Mesendoderm (in vitro differentiated cells): ENCODE measurements around the gene TEPSIN.

Experiments
- DNase-seq: peaks from one replicate; pipeline ENCODE4 v3.0.0; 2013
- H2AK5ac ChIP-seq: 2 replicates; pipeline ENCODE4 v1.6.1; 2013; ENCODE audit warnings: low read length, inconsistent platforms
- H2BK120ac ChIP-seq: 2 replicates; pipeline ENCODE4 v1.6.1; 2013; ENCODE audit warnings: low read depth, mild to moderate bottlenecking, low read length, moderate library complexity, mixed read lengths
- H2BK15ac ChIP-seq: replicated peaks from 2 replicates; pipeline ENCODE4 v1.6.1; 2013; ENCODE audit warnings: low read depth, mild to moderate bottlenecking, moderate library complexity
- H2BK5ac ChIP-seq: 2 replicates; pipeline ENCODE4 v1.6.1; 2013; ENCODE audit warnings: low read length, inconsistent platforms
- H3K18ac ChIP-seq: 2 replicates; pipeline ENCODE4 v1.6.1; 2013; ENCODE audit warnings: mild to moderate bottlenecking, low read length, mixed read lengths
- H3K23ac ChIP-seq: one replicate; pipeline ENCODE4 v1.6.1; 2013; ENCODE audit warnings: low read length
- H3K27ac ChIP-seq: 2 replicates; pipeline ENCODE4 v1.5.1; 2013; ENCODE audit warnings: low read depth, mild to moderate bottlenecking, inconsistent platforms, low read length, moderate library complexity
- H3K27me3 ChIP-seq: 2 replicates; pipeline ENCODE4 v1.6.1; 2013; ENCODE audit warnings: low read length, control low read depth, mild to moderate bottlenecking, inconsistent platforms; ENCODE audit not compliant: insufficient read depth, poor library complexity
- H3K36me3 ChIP-seq: 2 replicates; pipeline ENCODE4 v1.6.1; 2013; ENCODE audit warnings: low read length, inconsistent platforms; ENCODE audit not compliant: control insufficient read depth, insufficient read depth
- H3K4ac ChIP-seq: one replicate; pipeline ENCODE4 v1.6.1; 2013; ENCODE audit warnings: low read depth, mild to moderate bottlenecking, low read length, moderate library complexity
- H3K4me1 ChIP-seq: 2 replicates; pipeline ENCODE4 v1.6.1; 2013; ENCODE audit warnings: low read depth, low read length, inconsistent platforms; ENCODE audit not compliant: control insufficient read depth
- H3K4me2 ChIP-seq: 2 replicates; pipeline ENCODE4 v1.6.1; 2013; ENCODE audit warnings: low read length
- H3K4me3 ChIP-seq: 2 replicates; pipeline ENCODE4 v1.5.1; 2013; ENCODE audit warnings: mild to moderate bottlenecking, low read length
- H3K56ac ChIP-seq: one replicate; pipeline ENCODE4 v1.6.1; 2013; ENCODE audit warnings: low read length
- H3K79me1 ChIP-seq: 2 replicates; pipeline ENCODE4 v1.6.1; 2013; ENCODE audit warnings: low read length, inconsistent platforms
- H3K79me2 ChIP-seq: 2 replicates; pipeline ENCODE4 v1.6.1; 2013; ENCODE audit warnings: mild to moderate bottlenecking, low read length; ENCODE audit not compliant: control insufficient read depth, insufficient read depth
- H3K9ac ChIP-seq: 2 replicates; pipeline ENCODE4 v1.6.1; 2013; ENCODE audit warnings: low read length, inconsistent platforms
- H4K5ac ChIP-seq: one replicate; pipeline ENCODE4 v1.6.1; 2013; ENCODE audit warnings: low read length
- H4K8ac ChIP-seq: one replicate; pipeline ENCODE4 v1.6.1; 2013; ENCODE audit warnings: low read depth, mild to moderate bottlenecking, control low read depth, low read length, moderate library complexity
- WGBS: extraction: QIAGEN DNeasy Blood & Tissue Kit; methylation state at CpG from one replicate; pipeline ENCODE4 v1.1.7; 2013; ENCODE audit warnings: low lambda C conversion rate, missing lambda C conversion rate; ENCODE audit not compliant: insufficient coverage; ENCODE audit errors: extremely low coverage; 5-methylcytosine and 5-hydroxymethylcytosine counted together

Gene TEPSIN

GRCh38 chr17:81260641-81261040 is 21.8 kb upstream of the TEPSIN start:
- WGBS = no CpG with 5 or more reads among the region's 19 CpGs
- Histone ChIP-seq H3K27me3 (no peaks in the 10 kb centered on the region), H3K18ac (no peak overlapping the region), H2BK120ac (no peak overlapping the region), H3K79me2 (no peaks in the 10 kb centered on the region), H3K4ac (no peak overlapping the region), H2BK15ac (no peak overlapping the region), H3K4me1 (no peaks in the 10 kb centered on the region), H3K27ac (no peak overlapping the region), H3K4me2 (no peak overlapping the region), H2BK5ac (no peak overlapping the region), H3K56ac (no peak overlapping the region), H3K79me1 (no peaks in the 10 kb centered on the region), H2AK5ac (no peak overlapping the region), H3K4me3 (no peak overlapping the region), H3K9ac (no peak overlapping the region), H4K5ac (no peak overlapping the region), H3K23ac (no peak overlapping the region), H4K8ac (no peak overlapping the region), H3K36me3 (peaks cover 1% of the 10 kb centered on the region)
- no peak for DNase-seq

GRCh38 chr17:81260171-81260570 is 21.3 kb upstream of the TEPSIN start:
- Histone ChIP-seq H3K23ac (no peak overlapping the region), H3K36me3 (peaks cover 1% of the 10 kb centered on the region)
- no peak for DNase-seq

GRCh38 chr17:81259058-81259605 is 20.3 kb upstream of the TEPSIN start:
- H3K4me2 ChIP-seq = no peak overlapping the region
- no peak overlapping the region for H3K4ac ChIP-seq
- no peak overlapping the region for H4K8ac ChIP-seq
- H4K5ac ChIP-seq = no peak overlapping the region
- H3K56ac ChIP-seq = no peak overlapping the region
- H3K9ac ChIP-seq = no peak overlapping the region
- no peak overlapping the region for H2BK15ac ChIP-seq
- H2BK5ac ChIP-seq = no peak overlapping the region
- H3K79me2 ChIP-seq = no peaks in the 10 kb centered on the region
- no peak overlapping the region for H2BK120ac ChIP-seq
- H3K79me1 ChIP-seq = no peaks in the 10 kb centered on the region
- peaks cover 1% of the 10 kb centered on the region for H3K36me3 ChIP-seq
- H2AK5ac ChIP-seq = no peak overlapping the region
- H3K4me1 ChIP-seq = no peaks in the 10 kb centered on the region
- no peak overlapping the region for H3K18ac ChIP-seq
- WGBS = no CpG with 5 or more reads among the region's 23 CpGs
- H3K27me3 ChIP-seq = no peaks in the 10 kb centered on the region
- no peak for DNase-seq
- H3K23ac ChIP-seq = no peak overlapping the region
- H3K4me3 ChIP-seq = no peak overlapping the region
- H3K27ac ChIP-seq = no peak overlapping the region

More at GRCh38 chr17:81260171-81260570, 21.3 kb upstream of the TEPSIN start:
- no peak overlapping the region for H3K4ac ChIP-seq
- no peak overlapping the region for H2AK5ac ChIP-seq
- H2BK5ac ChIP-seq = no peak overlapping the region
- H4K8ac ChIP-seq = no peak overlapping the region
- H3K4me2 ChIP-seq = no peak overlapping the region
- no peak overlapping the region for H3K56ac ChIP-seq
- H3K4me1 ChIP-seq = no peaks in the 10 kb centered on the region
- no CpG with 5 or more reads among the region's 17 CpGs for WGBS
- no peak overlapping the region for H3K4me3 ChIP-seq
- H3K79me2 ChIP-seq = no peaks in the 10 kb centered on the region
- no peak overlapping the region for H2BK15ac ChIP-seq
- no peaks in the 10 kb centered on the region for H3K79me1 ChIP-seq
- no peaks in the 10 kb centered on the region for H3K27me3 ChIP-seq
- H3K9ac ChIP-seq = no peak overlapping the region
- H3K27ac ChIP-seq = no peak overlapping the region
- no peak overlapping the region for H3K18ac ChIP-seq
- H4K5ac ChIP-seq = no peak overlapping the region
- no peak overlapping the region for H2BK120ac ChIP-seq

- Histone ChIP-seq H3K4me1 (no peaks in the 10 kb centered on the region), H3K56ac (no peak overlapping the region), H3K4me3 (no peak overlapping the region), H3K18ac (no peak overlapping the region), H3K79me2 (no peaks in the 10 kb centered on the region), H3K27me3 (no peaks in the 10 kb centered on the region), H2BK120ac (no peak overlapping the region), H3K27ac (no peak overlapping the region), H3K36me3 (peaks cover 1% of the 10 kb centered on the region), H2AK5ac (no peak overlapping the region), H3K9ac (no peak overlapping the region), H3K4me2 (no peak overlapping the region), H3K4ac (no peak overlapping the region), H3K23ac (no peak overlapping the region), H4K8ac (no peak overlapping the region), H2BK15ac (no peak overlapping the region), H4K5ac (no peak overlapping the region), H2BK5ac (no peak overlapping the region), H3K79me1 (peaks cover 3% of the 10 kb centered on the region)
- no CpG with 5 or more reads among the region's 20 CpGs for WGBS
- DNase-seq = no peak
These were observed 19.4 kb upstream of the TEPSIN start for GRCh38 chr17:81258292-81258691.

- Histone ChIP-seq H3K79me1 (peaks cover 3% of the 10 kb centered on the region), H4K5ac (no peak overlapping the region), H3K79me2 (no peaks in the 10 kb centered on the region), H2BK120ac (no peak overlapping the region), H3K4me3 (no peak overlapping the region), H3K4ac (no peak overlapping the region), H3K27ac (no peak overlapping the region), H4K8ac (no peak overlapping the region), H2BK15ac (no peak overlapping the region), H3K27me3 (no peaks in the 10 kb centered on the region), H3K36me3 (peaks cover 1% of the 10 kb centered on the region), H2AK5ac (no peak overlapping the region), H3K18ac (no peak overlapping the region), H3K4me1 (no peaks in the 10 kb centered on the region), H2BK5ac (no peak overlapping the region), H3K9ac (no peak overlapping the region), H3K56ac (no peak overlapping the region), H3K23ac (no peak overlapping the region), H3K4me2 (no peak overlapping the region)
- no CpG with 5 or more reads among the region's 19 CpGs for WGBS
- DNase-seq = no peak
These were observed 18.7 kb upstream of the TEPSIN start for GRCh38 chr17:81257533-81257932.

GRCh38 chr17:81256616-81257015 is 17.8 kb upstream of the TEPSIN start:
- no peak overlapping the region for H2BK5ac ChIP-seq
- no peaks in the 10 kb centered on the region for H3K4me1 ChIP-seq
- H2BK120ac ChIP-seq = no peak overlapping the region
- peaks cover 3% of the 10 kb centered on the region for H3K79me1 ChIP-seq
- H2AK5ac ChIP-seq = no peak overlapping the region
- no peaks in the 10 kb centered on the region for H3K79me2 ChIP-seq
- no peaks in the 10 kb centered on the region for H3K27me3 ChIP-seq
- no peak overlapping the region for H3K4me2 ChIP-seq
- H3K23ac ChIP-seq = no peak overlapping the region
- H3K9ac ChIP-seq = no peak overlapping the region
- DNase-seq = no peak
- no peak overlapping the region for H3K56ac ChIP-seq
- H3K4me3 ChIP-seq = no peak overlapping the region
- no peak overlapping the region for H3K27ac ChIP-seq
- no peak overlapping the region for H3K4ac ChIP-seq
- H2BK15ac ChIP-seq = no peak overlapping the region
- peaks cover 1% of the 10 kb centered on the region for H3K36me3 ChIP-seq
- H4K8ac ChIP-seq = no peak overlapping the region
- H3K18ac ChIP-seq = no peak overlapping the region
- H4K5ac ChIP-seq = no peak overlapping the region
- no CpG with 5 or more reads among the region's 12 CpGs for WGBS
